A549 (cell line): ENCODE data around the gene SLC2A6. TPM values are rescaled to one million over a fixed set of nuclear protein-coding genes. Genes with fewer than 3 reads are reported as not detected.

Experiments
- ATAC-seq, 2 experiments: fragments of 200-7000 bp in 1 of 2; fragments of >200 bp in 1 of 2; cut with Nextera tagmentation in 1 of 2; cut with Tn5 transposase in 1 of 2; 3 replicates each; pipeline versions ENCODE4 v1.8.0 to v1.9.1; 2018 to 2020; ENCODE audit warnings: mild to moderate bottlenecking in 1 of 2, moderate library complexity in 1 of 2
- CTCF ChIA-PET: fragments of 300-600 bp; sonication (Branson Sonifier 250); formaldehyde crosslinking; extraction: SDS; loops from one replicate; lab custom pipeline; 2021; ENCODE audit warnings: antibody characterized with exemption, inconsistent platforms; lab: Yijun Ruan, JAX
- POLR2A ChIA-PET: fragments of 350-600 bp; formaldehyde crosslinking; extraction: SDS; loops from one replicate; lab custom pipeline; 2021; ENCODE audit warnings: antibody characterized with exemption, inconsistent platforms; lab: Yijun Ruan, JAX
- DNase-seq, 2 experiments: peaks; one replicate each; pipeline versions ENCODE4 v3.0.0 to v3.0.0-alpha.2; 2011 to 2016; ENCODE audit warnings: low read depth in 1 of 2, low spot score in 1 of 2
- FAIRE-seq: peaks from 2 replicates; lab custom pipeline; 2011; peaks lifted over from hg19 to GRCh38; lab: Jason Lieb, UNC
- H3K27ac ChIP-seq, 2 experiments: fragments of >200 bp; sonication (Bioruptor Twin); formaldehyde crosslinking; 3 replicates each; pipeline ENCODE4 v1.5.1; 2016 to 2017
- H3K4me1 ChIP-seq: fragments of >200 bp; sonication (Bioruptor Twin); formaldehyde crosslinking; 3 replicates; pipeline ENCODE4 v1.6.1; 2016
- H3K4me2 ChIP-seq: fragments of >200 bp; sonication (Bioruptor Twin); formaldehyde crosslinking; 3 replicates; pipeline ENCODE4 v1.6.1; 2016
- H3K4me3 ChIP-seq: fragments of >200 bp; sonication (Bioruptor Twin); formaldehyde crosslinking; 3 replicates; pipeline ENCODE4 v1.5.1; 2016
- H3K9me3 ChIP-seq: fragments of >200 bp; sonication (Bioruptor Twin); formaldehyde crosslinking; 3 replicates; pipeline ENCODE4 v1.6.1; 2016
- BHLHE40 ChIP-seq: IDR thresholded peaks from 2 replicates; pipeline ENCODE4 v1.6.1; 2012; ENCODE audit warnings: low read depth, low read length, inconsistent platforms
- CEBPB ChIP-seq, 2 experiments: fragments of >200 bp in 1 of 2; sonication (Bioruptor Twin) in 1 of 2; formaldehyde crosslinking in 1 of 2; IDR thresholded peaks; 2 replicates each; pipeline ENCODE4 v1.6.1; 2012 to 2016
- CHD2 ChIP-seq: fragments of 150-350 bp; IDR thresholded peaks from 2 replicates; pipeline ENCODE4 v1.6.1; 2014; ENCODE audit warnings: low read length; ENCODE audit not compliant: partially characterized antibody
- EHMT2 ChIP-seq: fragments of 200-600 bp; sonication (generic); IDR thresholded peaks from 2 replicates; pipeline ENCODE4 v1.6.1; 2016; ENCODE audit warnings: antibody characterized with exemption, low read depth, mild to moderate bottlenecking, moderate library complexity
- FOSB ChIP-seq: fragments of 250-450 bp; sonication (Bioruptor Pico); IDR thresholded peaks from 2 replicates; pipeline ENCODE4 v1.5.0; 2020; ENCODE audit warnings: mild to moderate bottlenecking, moderate library complexity
- FOSL2 ChIP-seq, 2 experiments: fragments of 450-650 bp in 1 of 2; fragments of >200 bp in 1 of 2; sonication (Bioruptor Twin) in 1 of 2; formaldehyde crosslinking; IDR thresholded peaks; 2 replicates each; pipeline versions ENCODE4 v1.5.0 to v1.6.1; 2016 to 2020; ENCODE audit warnings: mild to moderate bottlenecking in 1 of 2, moderate library complexity in 1 of 2
- GATA3 ChIP-seq: IDR thresholded peaks from 2 replicates; pipeline ENCODE4 v1.6.1; 2012; ENCODE audit warnings: borderline replicate concordance
- HOXA7 ChIP-seq: fragments of 250-450 bp; sonication (Bioruptor Pico); IDR thresholded peaks from 2 replicates; pipeline ENCODE4 v1.5.0; 2020; ENCODE audit warnings: mild to moderate bottlenecking, moderate library complexity
- JUNB ChIP-seq: fragments of >200 bp; sonication (Bioruptor Twin); formaldehyde crosslinking; IDR thresholded peaks from 2 replicates; pipeline ENCODE4 v1.6.1; 2016
- KDM5A ChIP-seq: fragments of 200-600 bp; sonication (generic); IDR thresholded peaks from 2 replicates; pipeline ENCODE4 v1.6.1; 2016; ENCODE audit warnings: antibody characterized with exemption, mild to moderate bottlenecking
- MAFK ChIP-seq: fragments of 450-650 bp; IDR thresholded peaks from 2 replicates; pipeline ENCODE4 v1.6.1; 2014; ENCODE audit not compliant: partially characterized antibody
- MAZ ChIP-seq: fragments of 150-350 bp; IDR thresholded peaks from 2 replicates; pipeline ENCODE4 v1.6.1; 2014; ENCODE audit warnings: antibody characterized with exemption, low read depth, low read length, borderline replicate concordance
- MYC ChIP-seq: IDR thresholded peaks from 2 replicates; pipeline ENCODE4 v1.6.1; 2012; ENCODE audit warnings: mild to moderate bottlenecking, inconsistent platforms, low read length, improper control_type of control experiment, borderline replicate concordance
- NFE2L2 ChIP-seq: fragments of 150-350 bp; conservative IDR thresholded peaks from 2 replicates; pipeline ENCODE4 v1.6.1; 2014; ENCODE audit warnings: low read length
- PHF8 ChIP-seq: fragments of 200-600 bp; sonication (generic); IDR thresholded peaks from 2 replicates; pipeline ENCODE4 v1.6.1; 2016; ENCODE audit warnings: low read depth, mild to moderate bottlenecking, antibody characterized with exemption, moderate library complexity, borderline replicate concordance
- POLR2A ChIP-seq: IDR thresholded peaks from 2 replicates; pipeline ENCODE4 v1.6.1; 2012; ENCODE audit warnings: mild to moderate bottlenecking, low read length
- RARB ChIP-seq: fragments of 250-450 bp; sonication (Bioruptor Pico); IDR thresholded peaks from 2 replicates; pipeline ENCODE4 v1.8.0; 2021; ENCODE audit warnings: mild to moderate bottlenecking, moderate library complexity
- RFX5 ChIP-seq: fragments of 450-650 bp; IDR thresholded peaks from 2 replicates; pipeline ENCODE4 v1.7.1; 2014; ENCODE audit warnings: antibody characterized with exemption, mild to moderate bottlenecking, moderate library complexity
- TFCP2L1 ChIP-seq: fragments of 250-450 bp; sonication (Bioruptor Pico); IDR thresholded peaks from 2 replicates; pipeline ENCODE4 v1.5.0; 2021; ENCODE audit warnings: mild to moderate bottlenecking
- TP53 ChIP-seq: fragments of 250-450 bp; sonication (Bioruptor Pico); IDR thresholded peaks from 2 replicates; pipeline ENCODE4 v1.5.0; 2021; ENCODE audit warnings: mild to moderate bottlenecking, moderate library complexity
- WGBS: methylation state at CpG from one replicate; pipeline ENCODE4 v1.1.6; 2017; ENCODE audit errors: missing lambda C conversion rate; 5-methylcytosine and 5-hydroxymethylcytosine counted together
- polyA plus RNA-seq, 4 experiments: library from polyadenylated mRNA; depleted of rRNA in 3 of 4; stranded (reverse); fragments of >200 nt; fragmentation: RNase III in 1 of 4; extraction: RNeasy Plus Mini Kit Qiagen cat#74134 plus additional on column Dnase treatment in 1 of 4; gene quantifications; 2 replicates in 3 of 4; 3 replicates in 1 of 4; pipeline ENCODE4 v1.2.3, GENCODE V29; 2011 to 2017
- TF ChIP-seq, protein P1 (sequence below): fragments of 450-650 bp; IDR thresholded peaks from 2 replicates; pipeline ENCODE4 v1.6.1; 2014; ENCODE audit warnings: antibody characterized with exemption
- TF ChIP-seq, protein P2 (sequence below): fragments of >200 bp; sonication (Bioruptor Twin); formaldehyde crosslinking; IDR thresholded peaks from 3 replicates; pipeline ENCODE4 v1.5.1; 2016
- TF ChIP-seq, protein P3 (sequence below): fragments of 250-450 bp; sonication (Bioruptor Pico); IDR thresholded peaks from 2 replicates; pipeline ENCODE4 v1.5.0; 2020; ENCODE audit warnings: low read depth, mild to moderate bottlenecking, moderate library complexity
- TF ChIP-seq, protein P4 (sequence below): IDR thresholded peaks from 2 replicates; pipeline ENCODE4 v1.6.1; 2012
- TF ChIP-seq, protein P5 (sequence below): IDR thresholded peaks from 2 replicates; pipeline ENCODE4 v1.6.1; 2012; ENCODE audit warnings: low read depth, borderline replicate concordance

SLC2A6 gene
- polyA plus RNA-seq, 2 of the 4 experiments (the other 2 are of a cell fraction): 3.7 to 20.5 TPM

DNA sequence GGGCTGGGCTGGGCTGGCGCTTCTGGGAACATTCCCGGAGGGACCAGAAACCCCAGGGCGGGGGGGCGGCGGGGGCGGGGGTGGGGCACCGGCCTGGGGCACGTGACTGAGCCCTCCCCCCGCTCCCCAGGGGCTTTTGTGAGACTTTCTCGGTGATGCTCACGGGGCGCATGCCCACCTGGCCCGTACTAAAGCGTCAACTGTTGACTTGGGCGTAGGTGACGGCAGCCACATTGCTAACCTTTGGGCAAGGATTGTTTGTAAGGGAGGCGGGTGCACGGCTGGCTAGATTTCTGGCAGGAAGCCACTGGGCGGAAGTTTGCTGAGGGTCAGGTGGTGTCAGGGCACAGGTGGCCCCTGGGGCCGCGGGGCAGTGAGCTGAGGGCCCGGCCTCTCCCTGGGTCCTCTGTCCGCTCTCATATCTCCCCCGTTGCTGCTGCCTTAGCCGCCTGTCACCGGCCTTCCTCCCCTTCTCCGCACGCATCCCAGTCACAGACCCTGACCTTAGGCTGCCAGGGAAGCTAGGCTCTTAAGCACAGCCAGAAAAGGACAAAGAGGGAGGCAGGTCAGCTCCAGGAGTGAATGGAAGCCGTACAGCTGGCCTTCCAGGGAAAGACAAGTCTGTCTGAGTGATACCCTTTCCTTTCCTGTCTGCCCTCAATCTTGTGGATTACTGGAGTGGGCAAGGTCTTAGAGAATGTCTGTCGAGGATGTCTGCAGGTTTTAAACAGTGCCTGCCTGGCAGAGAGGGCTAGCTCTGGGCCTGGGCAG, 18.3 kb downstream of the SLC2A6 start:
- Histone ChIP-seq H3K4me2 (peak overlapping the region; percentile 70), H3K9me3 (no peaks in the 10 kb centered on the region), H3K27ac (peak overlapping the region; percentile 97 to 98), H3K4me3 (peak overlapping the region; percentile 78), H3K4me1 (peaks cover 16% of the 10 kb centered on the region)
- WGBS: 36% methylated on average over 20 of the region's 30 CpGs
- ATAC-seq (peak; percentile 1 to 2; a peak in 4 of 6 replicates), FAIRE-seq (no peak), DNase-seq (peak; percentile 38 to 77)
- TF ChIP-seq, protein P1, sequence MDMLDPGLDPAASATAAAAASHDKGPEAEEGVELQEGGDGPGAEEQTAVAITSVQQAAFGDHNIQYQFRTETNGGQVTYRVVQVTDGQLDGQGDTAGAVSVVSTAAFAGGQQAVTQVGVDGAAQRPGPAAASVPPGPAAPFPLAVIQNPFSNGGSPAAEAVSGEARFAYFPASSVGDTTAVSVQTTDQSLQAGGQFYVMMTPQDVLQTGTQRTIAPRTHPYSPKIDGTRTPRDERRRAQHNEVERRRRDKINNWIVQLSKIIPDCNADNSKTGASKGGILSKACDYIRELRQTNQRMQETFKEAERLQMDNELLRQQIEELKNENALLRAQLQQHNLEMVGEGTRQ: peak; percentile 64
- TF ChIP-seq, protein P2, sequence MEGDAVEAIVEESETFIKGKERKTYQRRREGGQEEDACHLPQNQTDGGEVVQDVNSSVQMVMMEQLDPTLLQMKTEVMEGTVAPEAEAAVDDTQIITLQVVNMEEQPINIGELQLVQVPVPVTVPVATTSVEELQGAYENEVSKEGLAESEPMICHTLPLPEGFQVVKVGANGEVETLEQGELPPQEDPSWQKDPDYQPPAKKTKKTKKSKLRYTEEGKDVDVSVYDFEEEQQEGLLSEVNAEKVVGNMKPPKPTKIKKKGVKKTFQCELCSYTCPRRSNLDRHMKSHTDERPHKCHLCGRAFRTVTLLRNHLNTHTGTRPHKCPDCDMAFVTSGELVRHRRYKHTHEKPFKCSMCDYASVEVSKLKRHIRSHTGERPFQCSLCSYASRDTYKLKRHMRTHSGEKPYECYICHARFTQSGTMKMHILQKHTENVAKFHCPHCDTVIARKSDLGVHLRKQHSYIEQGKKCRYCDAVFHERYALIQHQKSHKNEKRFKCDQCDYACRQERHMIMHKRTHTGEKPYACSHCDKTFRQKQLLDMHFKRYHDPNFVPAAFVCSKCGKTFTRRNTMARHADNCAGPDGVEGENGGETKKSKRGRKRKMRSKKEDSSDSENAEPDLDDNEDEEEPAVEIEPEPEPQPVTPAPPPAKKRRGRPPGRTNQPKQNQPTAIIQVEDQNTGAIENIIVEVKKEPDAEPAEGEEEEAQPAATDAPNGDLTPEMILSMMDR: no peak
- 0 out of 2 replicates have a peak, but pooled peaks have one; percentile 23 for TF ChIP-seq TFCP2L1
- TF ChIP-seq, protein P3, sequence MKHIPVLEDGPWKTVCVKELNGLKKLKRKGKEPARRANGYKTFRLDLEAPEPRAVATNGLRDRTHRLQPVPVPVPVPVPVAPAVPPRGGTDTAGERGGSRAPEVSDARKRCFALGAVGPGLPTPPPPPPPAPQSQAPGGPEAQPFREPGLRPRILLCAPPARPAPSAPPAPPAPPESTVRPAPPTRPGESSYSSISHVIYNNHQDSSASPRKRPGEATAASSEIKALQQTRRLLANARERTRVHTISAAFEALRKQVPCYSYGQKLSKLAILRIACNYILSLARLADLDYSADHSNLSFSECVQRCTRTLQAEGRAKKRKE: no peak
- TF ChIP-seq BHLHE40: peak; percentile 52
- POLR2A ChIA-PET: interaction anchor here (0.9 to 2.0 kb wide), 9 partner anchors 8 to 113 kb away, joined by 3 to 14 read pairs (median 5); partner anchors contain the start of genes MED22, RPL7A, SLC2A6 and STKLD1
- CTCF ChIA-PET: interaction anchor here (0.6 to 12.2 kb wide), 6 partner anchors 8 to 58 kb away, joined by 3 to 58 read pairs (median 4); no protein-coding TSS in a partner anchor

DNA sequence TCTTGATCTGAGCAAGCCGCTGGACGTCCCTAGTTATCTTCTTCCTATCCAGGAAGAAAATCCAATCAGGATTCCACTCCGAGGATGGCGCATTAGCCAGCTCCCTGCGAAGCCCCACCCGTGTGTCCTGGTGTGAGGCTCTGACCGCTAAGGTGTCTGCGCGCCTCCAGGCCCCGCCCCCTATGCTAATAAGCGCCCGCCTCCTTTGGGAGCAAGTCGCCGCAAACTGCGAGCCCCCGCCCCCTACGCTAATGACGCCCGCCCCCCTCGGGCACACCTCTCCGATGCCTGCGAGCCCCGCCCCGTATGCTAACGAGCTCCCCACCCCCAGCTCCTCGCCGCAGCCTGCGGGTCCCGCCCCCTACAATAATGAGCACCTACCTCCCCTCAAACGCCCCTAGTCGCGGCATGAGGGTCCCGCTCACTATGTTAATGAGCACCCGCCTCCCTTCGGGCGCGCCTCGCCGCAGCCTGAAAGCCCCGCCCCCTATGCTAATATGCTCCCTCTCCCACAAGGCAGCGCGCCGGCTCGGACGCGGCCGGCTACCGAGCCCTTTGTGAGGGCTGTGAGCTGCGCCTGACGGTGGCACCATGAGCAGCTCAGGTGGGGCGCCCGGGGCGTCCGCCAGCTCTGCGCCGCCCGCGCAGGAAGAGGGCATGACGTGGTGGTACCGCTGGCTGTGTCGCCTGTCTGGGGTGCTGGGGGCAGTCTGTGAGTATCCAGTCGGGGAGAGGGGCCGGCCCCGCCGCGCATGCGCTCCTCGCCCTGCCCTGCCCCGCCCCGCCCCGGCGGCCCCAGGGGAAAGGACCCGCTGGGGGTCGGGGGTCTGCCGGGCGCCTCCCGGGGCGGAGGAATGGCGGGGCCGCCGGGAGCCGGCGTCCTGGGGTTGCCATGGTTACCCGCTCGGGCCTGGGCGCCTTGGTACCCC, 19.2 kb downstream of the SLC2A6 start, which contains the start of gene CACFD1:
Gene CACFD1 (plus strand): TSS at position 503 of the 929 bp plus-strand sequence. CDS start 89 bp downstream, at position 592.
- Histone ChIP-seq H3K27ac (peak within 1 kb of the TSS; percentile 97 to 98), H3K4me1 (peaks cover 16% of the 10 kb centered on the region), H3K4me3 (peak within 1 kb of the TSS; percentile 78), H3K9me3 (no peaks in the 10 kb centered on the region), H3K4me2 (peak within 1 kb of the TSS; percentile 70)
- peak; percentile 82 to 91 for ATAC-seq
- WGBS: 0% methylated on average over 15 of the region's 86 CpGs
- POLR2A ChIA-PET: interaction anchor here (0.6 to 2.0 kb wide), 18 partner anchors 9 to 948 kb away, joined by 3 to 14 read pairs (median 4); partner anchors contain the start of genes GTF3C5, MED22, REXO4 and RPL7A
- FAIRE-seq: no peak
- CTCF ChIA-PET: interaction anchor here (0.8 to 12.2 kb wide), 5 partner anchors 10 to 100 kb away, joined by 3 to 58 read pairs (median 3); no protein-coding TSS in a partner anchor
- DNase-seq: peak; percentile 95 to 97
- TF ChIP-seq NFE2L2 (no peak), KDM5A (no peak), RFX5 (no peak), FOSL2 (IDR thresholded peaks at IDR 0.05) (no peak), FOSL2 (CRISPR knock-in tag; IDR thresholded peaks at IDR 0.05) (no peak), CEBPB (IDR thresholded peaks at IDR 0.05) (no peak), MYC (no peak), EHMT2 (no peak), PHF8 (peak; percentile 79), BHLHE40 (no peak), CHD2 (no peak), RARB (CRISPR knock-in tag) (no peak), GATA3 (no peak), FOSB (CRISPR knock-in tag) (no peak), MAZ (no peak), POLR2A (peak; percentile 62), MAFK (no peak), TP53 (0 out of 2 replicates have a peak, but pooled peaks have one; percentile 43), JUNB (no peak), HOXA7 (no peak)
- TF ChIP-seq, protein P3: no peak
- TF ChIP-seq, protein P1: no peak
- TF ChIP-seq, protein P4, sequence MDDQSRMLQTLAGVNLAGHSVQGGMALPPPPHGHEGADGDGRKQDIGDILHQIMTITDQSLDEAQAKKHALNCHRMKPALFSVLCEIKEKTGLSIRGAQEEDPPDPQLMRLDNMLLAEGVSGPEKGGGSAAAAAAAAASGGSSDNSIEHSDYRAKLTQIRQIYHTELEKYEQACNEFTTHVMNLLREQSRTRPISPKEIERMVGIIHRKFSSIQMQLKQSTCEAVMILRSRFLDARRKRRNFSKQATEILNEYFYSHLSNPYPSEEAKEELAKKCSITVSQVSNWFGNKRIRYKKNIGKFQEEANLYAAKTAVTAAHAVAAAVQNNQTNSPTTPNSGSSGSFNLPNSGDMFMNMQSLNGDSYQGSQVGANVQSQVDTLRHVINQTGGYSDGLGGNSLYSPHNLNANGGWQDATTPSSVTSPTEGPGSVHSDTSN: no peak
- TF ChIP-seq, protein P5, sequence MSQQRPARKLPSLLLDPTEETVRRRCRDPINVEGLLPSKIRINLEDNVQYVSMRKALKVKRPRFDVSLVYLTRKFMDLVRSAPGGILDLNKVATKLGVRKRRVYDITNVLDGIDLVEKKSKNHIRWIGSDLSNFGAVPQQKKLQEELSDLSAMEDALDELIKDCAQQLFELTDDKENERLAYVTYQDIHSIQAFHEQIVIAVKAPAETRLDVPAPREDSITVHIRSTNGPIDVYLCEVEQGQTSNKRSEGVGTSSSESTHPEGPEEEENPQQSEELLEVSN: 0 out of 2 replicates have a peak, but pooled peaks have one; percentile 49
